RWPE1 (cell line): ENCODE data around the gene NBAS.

Source experiments
- CTCF ChIA-PET: fragments of 350-600 bp; sonication (Branson Sonifier 250); formaldehyde crosslinking; extraction: SDS; loops from one replicate; lab custom pipeline; 2021; lab: Yijun Ruan, JAX
- POLR2A ChIA-PET: fragments of 400-600 bp; formaldehyde crosslinking; extraction: SDS; loops from one replicate; lab custom pipeline; 2020; ENCODE audit warnings: antibody characterized with exemption; ENCODE audit not compliant: low non-redundant PET; lab: Yijun Ruan, JAX
- DNase-seq: peaks from one replicate; pipeline ENCODE4 v3.0.0; 2012; ENCODE audit warnings: low spot score
- H3K27ac ChIP-seq: fragments of 450-650 bp; 2 replicates; pipeline ENCODE4 v1.5.1; 2017
- TF ChIP-seq, protein P1 (sequence below): fragments of 450-650 bp; conservative IDR thresholded peaks from 2 replicates; pipeline ENCODE4 v1.5.1; 2017; ENCODE audit warnings: low read depth, mild to moderate bottlenecking

The NBAS gene

DNA sequence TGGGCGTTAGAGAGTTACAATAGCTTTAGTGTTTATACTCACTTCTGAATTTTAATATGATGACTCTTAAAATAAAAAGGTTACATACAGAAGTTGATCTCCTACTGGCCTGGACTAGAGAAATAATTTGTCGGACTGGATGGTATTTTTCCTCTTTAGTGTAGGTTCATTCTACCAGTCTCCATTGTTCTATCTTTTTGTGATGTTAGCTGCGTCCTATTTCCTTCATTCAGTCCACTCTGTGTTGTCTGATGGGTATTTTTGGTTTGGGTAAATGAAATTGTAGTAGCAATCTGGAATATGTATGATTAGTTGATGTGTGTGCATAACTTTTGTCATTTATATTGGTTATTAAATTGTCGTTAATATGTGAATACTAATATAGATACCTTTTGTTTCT is 35.8 kb upstream of the NBAS start:
- CTCF ChIA-PET = no interaction called here
- no peak overlapping the region for H3K27ac ChIP-seq
- POLR2A ChIA-PET = no interaction called here
- TF ChIP-seq, protein P1, sequence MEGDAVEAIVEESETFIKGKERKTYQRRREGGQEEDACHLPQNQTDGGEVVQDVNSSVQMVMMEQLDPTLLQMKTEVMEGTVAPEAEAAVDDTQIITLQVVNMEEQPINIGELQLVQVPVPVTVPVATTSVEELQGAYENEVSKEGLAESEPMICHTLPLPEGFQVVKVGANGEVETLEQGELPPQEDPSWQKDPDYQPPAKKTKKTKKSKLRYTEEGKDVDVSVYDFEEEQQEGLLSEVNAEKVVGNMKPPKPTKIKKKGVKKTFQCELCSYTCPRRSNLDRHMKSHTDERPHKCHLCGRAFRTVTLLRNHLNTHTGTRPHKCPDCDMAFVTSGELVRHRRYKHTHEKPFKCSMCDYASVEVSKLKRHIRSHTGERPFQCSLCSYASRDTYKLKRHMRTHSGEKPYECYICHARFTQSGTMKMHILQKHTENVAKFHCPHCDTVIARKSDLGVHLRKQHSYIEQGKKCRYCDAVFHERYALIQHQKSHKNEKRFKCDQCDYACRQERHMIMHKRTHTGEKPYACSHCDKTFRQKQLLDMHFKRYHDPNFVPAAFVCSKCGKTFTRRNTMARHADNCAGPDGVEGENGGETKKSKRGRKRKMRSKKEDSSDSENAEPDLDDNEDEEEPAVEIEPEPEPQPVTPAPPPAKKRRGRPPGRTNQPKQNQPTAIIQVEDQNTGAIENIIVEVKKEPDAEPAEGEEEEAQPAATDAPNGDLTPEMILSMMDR = no peak
- DNase-seq = no peak

DNA sequence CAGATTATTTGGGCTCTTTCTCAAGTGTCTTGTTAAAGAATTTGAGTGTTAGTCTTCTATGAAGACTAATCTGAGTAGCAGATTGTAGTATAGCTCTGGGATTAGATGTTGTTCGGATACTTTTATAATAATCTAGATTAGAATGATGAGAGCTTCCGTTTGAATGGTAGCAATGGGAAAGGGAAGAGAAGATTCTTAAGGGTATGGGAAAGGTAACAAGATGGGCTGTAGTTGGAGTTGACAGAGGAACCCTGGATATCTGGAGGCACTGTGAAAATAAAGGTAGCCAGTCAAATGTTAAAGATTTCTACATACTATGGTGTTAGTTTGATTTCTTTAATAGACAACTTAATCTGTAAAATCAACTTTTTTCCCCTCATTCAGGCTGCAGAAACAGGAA is 35.2 kb upstream of the NBAS start:
- no peak overlapping the region for H3K27ac ChIP-seq
- DNase-seq = no peak
- TF ChIP-seq, protein P1 = no peak
- ChIA-PET CTCF (no interaction called here), POLR2A (no interaction called here)

DNA sequence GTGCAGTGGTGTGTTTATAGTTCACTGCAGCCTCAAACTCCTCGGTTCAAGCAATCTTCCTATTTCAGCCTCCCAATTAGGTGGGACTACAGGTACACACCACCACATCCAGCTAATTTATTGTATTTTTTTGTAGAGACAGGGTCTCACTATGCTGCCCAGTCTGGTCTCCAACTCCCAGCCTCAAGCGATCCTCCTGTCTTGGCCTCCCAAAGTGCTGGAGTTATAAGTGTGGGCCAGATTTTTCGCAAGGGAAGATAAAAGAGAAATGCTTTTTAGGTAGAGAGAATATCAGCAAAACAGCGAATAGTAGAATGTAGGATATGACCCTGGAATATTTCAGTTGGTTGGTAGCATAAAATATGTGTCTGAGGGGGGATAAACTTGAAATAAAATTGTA is 34.8 kb upstream of the NBAS start:
- CTCF ChIA-PET = interaction anchor here (0.7 kb wide), 1 partner anchor 165 kb away, joined by 3 read pairs; no protein-coding TSS in a partner anchor
- POLR2A ChIA-PET = no interaction called here
- DNase-seq = no peak
- TF ChIP-seq, protein P1 = no peak
- H3K27ac ChIP-seq = no peak overlapping the region

DNA sequence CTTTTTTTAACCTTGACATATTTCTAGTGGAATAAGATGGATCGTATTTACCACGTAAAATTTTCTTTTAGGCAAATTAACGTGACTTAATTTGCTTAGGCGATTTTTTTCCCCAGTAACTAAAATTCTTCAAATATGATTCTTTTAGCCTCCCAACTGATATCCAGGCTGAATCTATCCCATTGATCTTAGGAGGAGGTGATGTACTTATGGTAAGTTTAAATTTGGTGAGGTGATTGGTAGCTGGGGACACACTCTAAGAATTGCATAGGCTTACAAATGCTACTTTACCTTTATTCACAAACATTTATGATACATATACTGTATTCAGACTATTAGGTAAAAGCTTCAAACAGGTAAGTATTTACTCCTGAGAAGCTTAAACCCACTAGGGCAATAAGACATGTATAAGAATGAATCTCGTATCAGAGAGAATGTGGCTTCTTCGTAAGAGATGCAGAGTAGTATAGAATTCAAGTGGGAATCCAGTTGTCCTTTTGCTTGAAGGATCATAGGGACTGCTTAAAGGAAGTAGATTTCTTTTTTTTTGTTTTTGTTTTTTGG is 34.3 kb upstream of the NBAS start:
- POLR2A ChIA-PET = no interaction called here

DNA sequence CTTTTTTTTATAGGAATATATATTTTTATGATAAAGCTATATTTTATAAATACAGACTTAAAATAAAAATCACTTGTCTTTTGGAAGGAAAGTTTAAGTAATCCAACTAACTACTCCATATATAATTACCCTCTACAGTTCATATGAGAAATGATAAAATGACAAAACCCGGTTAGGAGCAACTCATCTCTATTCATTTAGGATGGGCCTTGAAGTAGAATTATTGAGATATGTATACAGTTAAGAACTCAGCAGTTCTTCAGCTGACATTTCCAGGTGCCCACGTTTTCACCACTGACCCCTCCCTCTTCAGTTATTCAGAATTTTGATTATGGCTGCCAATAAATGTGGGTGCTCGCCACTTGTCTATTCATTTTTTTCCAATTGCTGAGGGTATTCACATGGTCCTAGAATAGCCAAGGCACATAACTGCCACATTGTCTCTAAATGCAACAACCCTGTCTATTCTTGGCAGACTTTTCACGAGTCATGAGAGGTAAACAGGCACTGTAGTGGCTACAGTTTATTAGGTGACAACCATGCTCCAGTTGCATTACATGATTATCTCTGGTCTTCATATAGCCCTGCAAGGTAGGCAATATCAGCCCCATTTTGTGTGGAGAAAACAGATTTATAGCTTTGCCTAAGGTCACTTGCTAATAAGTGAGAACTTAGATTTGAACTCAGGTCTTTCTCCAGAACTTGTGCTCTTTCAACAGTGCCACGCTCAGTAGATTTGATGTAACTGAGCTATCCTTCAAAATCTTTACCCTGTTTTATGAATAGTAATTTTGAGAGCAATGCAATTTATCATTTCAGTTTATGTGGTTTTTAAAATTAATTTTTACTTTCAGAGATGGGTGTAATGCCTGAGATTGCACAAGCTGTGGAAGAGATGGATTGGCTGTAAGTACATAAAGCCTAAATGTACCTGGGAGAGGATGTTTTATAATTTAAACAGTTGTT is 33.4 kb upstream of the NBAS start:
- CTCF ChIA-PET = no interaction called here
- POLR2A ChIA-PET = no interaction called here
- TF ChIP-seq, protein P1 = no peak
- H3K27ac ChIP-seq = no peak overlapping the region
- no peak for DNase-seq

More for the DNA sequence above, 34.3 kb upstream of the NBAS start:
- no peak for DNase-seq
- CTCF ChIA-PET = interaction anchor here (0.7 kb wide), 1 partner anchor 165 kb away, joined by 3 read pairs; no protein-coding TSS in a partner anchor
- no peak overlapping the region for H3K27ac ChIP-seq
- TF ChIP-seq, protein P1 = no peak

DNA sequence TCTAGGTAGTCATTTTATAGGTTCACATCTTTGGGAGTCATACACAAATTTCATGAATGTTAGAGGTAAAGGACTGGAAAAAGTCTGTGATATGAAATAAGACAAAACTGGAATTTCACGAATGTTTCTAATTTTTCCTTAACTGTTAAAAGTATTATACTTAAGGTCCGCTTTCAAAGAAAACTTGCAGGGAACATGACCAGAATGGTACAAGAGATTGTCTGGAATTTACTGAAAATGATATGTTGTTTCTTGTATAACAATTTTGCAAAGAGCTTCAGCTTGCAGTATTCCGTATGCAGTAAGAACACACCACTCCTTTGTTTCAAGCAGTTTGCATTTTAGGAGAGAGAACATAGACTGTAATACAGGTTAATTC is 32.2 kb upstream of the NBAS start:
- ChIA-PET CTCF (interaction anchor here (0.6 to 0.7 kb wide), 2 partner anchors 248 to 1040 kb away, joined by 3 read pairs; no protein-coding TSS in a partner anchor), POLR2A (no interaction called here)
- no peak overlapping the region for H3K27ac ChIP-seq
- TF ChIP-seq, protein P1 = no peak
- DNase-seq = no peak
